ENCODE data around the gene CEMIP2. TPM values are rescaled to one million over a fixed set of nuclear protein-coding genes. Genes with fewer than 3 reads are reported as not detected.

The CEMIP2 gene
- total and polyA plus RNA-seq, 2 of the 13 experiments (the other 11 are each of a cell fraction or from before 2014, with no cell fraction given): 94.3 to 128 TPM

- TF ChIP-seq ZNF564 (CRISPR knock-in tag; IDR thresholded peaks at IDR 0.05) (no peak), SP5 (CRISPR knock-in tag; IDR thresholded peaks at IDR 0.05; ENCODE audit: borderline replicate concordance, low read depth) (no peak), ZNF562 (CRISPR knock-in tag; IDR thresholded peaks at IDR 0.05; ENCODE audit: borderline replicate concordance) (no peak), NBN (conservative IDR thresholded peaks at IDR 0.05) (no peak), FOSL1 (CRISPR knock-in tag; IDR thresholded peaks at IDR 0.05; ENCODE audit: borderline replicate concordance) (peak; percentile 21; the same call in 1 of the 2 replicates), CSRNP2 (CRISPR knock-in tag; conservative IDR thresholded peaks at IDR 0.05; ENCODE audit: low read depth) (no peak), ZNF121 (CRISPR knock-in tag; IDR thresholded peaks at IDR 0.05) (no peak), ZNF331 (CRISPR knock-in tag; IDR thresholded peaks at IDR 0.05) (0 out of 2 replicates have a peak, but pooled peaks have one; percentile 37), ZNF414 (CRISPR knock-in tag; IDR thresholded peaks at IDR 0.05) (0 out of 2 replicates have a peak, but pooled peaks have one; percentile 59)
These were observed 9.8 kb upstream of the CEMIP2 start (continued) for GRCh38 chr9:71778085-71778484.

- no peak for DNase-seq (ENCODE audit: low spot score)
- BruUV-seq (replicated peaks): no TSS peak
- TF ChIP-seq MYC (CRISPR knock-in tag; IDR thresholded peaks at IDR 0.05; ENCODE audit: borderline replicate concordance) (no peak), ZNF34 (CRISPR knock-in tag; IDR thresholded peaks at IDR 0.05; ENCODE audit: borderline replicate concordance) (no peak), ZNF207 (IDR thresholded peaks at IDR 0.05; ENCODE audit: borderline replicate concordance) (no peak), CREBL2 (CRISPR knock-in tag; IDR thresholded peaks at IDR 0.05; ENCODE audit: borderline replicate concordance) (no peak), HIC2 (CRISPR knock-in tag; IDR thresholded peaks at IDR 0.05; ENCODE audit: low read depth) (no peak), MZF1 (CRISPR knock-in tag; IDR thresholded peaks at IDR 0.05; ENCODE audit: borderline replicate concordance) (no peak), ZSCAN20 (CRISPR knock-in tag; IDR thresholded peaks at IDR 0.05; ENCODE audit: borderline replicate concordance) (no peak), NFYB (CRISPR knock-in tag; IDR thresholded peaks at IDR 0.05) (no peak), NR2C2 (CRISPR knock-in tag; IDR thresholded peaks at IDR 0.05; ENCODE audit: borderline replicate concordance) (no peak), FOXP1 (IDR thresholded peaks at IDR 0.05) (no peak), FOXP1 (CRISPR knock-in tag; IDR thresholded peaks at IDR 0.05) (no peak), ZNF337 (CRISPR knock-in tag; IDR thresholded peaks at IDR 0.05; ENCODE audit: borderline replicate concordance, low read depth) (no peak), ZNF382 (CRISPR knock-in tag; IDR thresholded peaks at IDR 0.05; ENCODE audit: borderline replicate concordance) (no peak), ELF1 (CRISPR knock-in tag; IDR thresholded peaks at IDR 0.05) (no peak)
These were observed 6.6 kb upstream of the CEMIP2 start for GRCh38 chr9:71774920-71775319.

More at GRCh38 chr9:71774920-71775319, 6.6 kb upstream of the CEMIP2 start:
- ChIA-PET CTCF (ENCODE audit: low intra/inter-chr PET ratio, low total read pairs) (no interaction called here), POLR2A (no interaction called here)
- Histone ChIP-seq H3K4me1 (ENCODE audit: insufficient read depth, low read length) (peaks cover 17% of the 10 kb centered on the region), H3K27ac (ENCODE audit: extremely low read length, insufficient read depth, low read length) (no peak overlapping the region), H4K20me1 (ENCODE audit: insufficient read depth, low read length) (no peaks in the 10 kb centered on the region), H3K4me3 (replicated peaks in 1 of 3; ENCODE audit: insufficient read depth in 1 of 3, low read depth in 2 of 3, low read length in 3 of 3) (no peak overlapping the region), H3K9me3 (ENCODE audit: low read length) (no peaks in the 10 kb centered on the region), H3K9ac (ENCODE audit: insufficient read depth, low read depth, low read length) (no peak overlapping the region), H3K79me2 (ENCODE audit: insufficient read depth, low read length) (no peaks in the 10 kb centered on the region), H2AFZ (ENCODE audit: low read length) (no peak overlapping the region), H3K27me3 (ENCODE audit: control insufficient read depth in 1 of 2, insufficient read depth in 2 of 2, low read length in 2 of 2) (peaks cover 0 to 2% of the 10 kb centered on the region in 2 experiments; a peak in 1 of 5 replicates), H3K4me2 (ENCODE audit: low read depth, low read length) (no peak overlapping the region), H3K36me3 (replicated peaks in 1 of 2; ENCODE audit: control insufficient read depth in 1 of 2, insufficient read depth in 2 of 2, low read length in 2 of 2) (no peaks in the 10 kb centered on the region)
- ATAC-seq (no peak), FAIRE-seq (no peak)
- WGBS (ENCODE audit: low lambda C conversion rate): 66% methylated on average over 3 of the region's 3 CpGs
- in situ Hi-C loops (cut with HindIII; ENCODE audit: extremely low pct_ligation_motif_present, low pct_unique_long_range_greater_than_20kb) (no loop called here), intact Hi-C loops (cut with micrococcal nuclease; ENCODE audit: unreplicated experiment) (no loop called here)
